B cell (primary cell): ENCODE data around the gene GTPBP6. TPM values are rescaled to one million over a fixed set of nuclear protein-coding genes. Genes with fewer than 3 reads are reported as not detected.

Experiments used
- ATAC-seq: fragments of 200-7000 bp; cut with Tn5 transposase; one replicate; pipeline ENCODE4 v1.10.0; 2021; ENCODE audit warnings: low read depth, mild to moderate bottlenecking, moderate number of reproducible peaks, moderate library complexity
- CTCF ChIA-PET: fragments of 350-600 bp; sonication (Branson Sonifier 250); formaldehyde crosslinking; loops from one replicate; lab custom pipeline; 2021; ENCODE audit warnings: antibody characterized with exemption, inconsistent platforms; lab: Charles Lee
- POLR2A ChIA-PET: fragments of 350-600 bp; sonication (Branson Sonifier 250); formaldehyde crosslinking; loops from one replicate; lab custom pipeline; 2021; ENCODE audit warnings: antibody characterized with exemption; lab: Charles Lee
- DNase-seq: peaks from one replicate; pipeline ENCODE4 v3.0.0; 2013
- H2AFZ ChIP-seq: 2 replicates; pipeline ENCODE4 v1.6.1; 2012; ENCODE audit warnings: mild to moderate bottlenecking, low read depth, low read length; ENCODE audit not compliant: insufficient read depth, poor library complexity, severe bottlenecking
- H3K27ac ChIP-seq, 2 donors: 1 replicate in 1 of 2; 2 replicates in 1 of 2; pipeline ENCODE4 v1.5.1; 2012 to 2013; ENCODE audit warnings: low read length in 2 of 2, mild to moderate bottlenecking in 2 of 2, moderate library complexity in 1 of 2
- H3K27me3 ChIP-seq, 4 experiments: fragments of 200-600 bp in 1 of 4; sonication (generic) in 1 of 4; replicated peaks in 1 of 4; 1 replicate in 2 of 4; 2 replicates in 2 of 4; pipeline versions ENCODE4 v1.6.1 to v1.7.0; 2013 to 2016; ENCODE audit warnings: low read length in 3 of 4, mild to moderate bottlenecking in 2 of 4, mixed read lengths in 1 of 4, moderate library complexity in 1 of 4; ENCODE audit not compliant: insufficient read depth in 4 of 4, control insufficient read depth in 3 of 4; ENCODE audit errors: control extremely low read depth in 1 of 4
- H3K36me3 ChIP-seq, 2 experiments: replicated peaks in 1 of 2; 1 replicate in 1 of 2; 2 replicates in 1 of 2; pipeline versions ENCODE4 v1.6.1 to v1.7.1; 2013; ENCODE audit warnings: low read length in 1 of 2; ENCODE audit not compliant: insufficient read depth in 2 of 2, control insufficient read depth in 1 of 2; ENCODE audit errors: control extremely low read depth in 1 of 2, extremely low read depth in 1 of 2
- H3K4me1 ChIP-seq, 2 donors: fragments of 200-600 bp in 1 of 2; sonication (generic) in 1 of 2; 1 replicate in 1 of 2; 2 replicates in 1 of 2; pipeline versions ENCODE4 v1.5.1 to v1.6.1; 2013 to 2017; ENCODE audit warnings: low read length in 2 of 2; ENCODE audit not compliant: control insufficient read depth in 2 of 2, insufficient read depth in 2 of 2
- H3K4me2 ChIP-seq: replicated peaks from 2 replicates; pipeline ENCODE3; 2012; ENCODE audit warnings: mild to moderate bottlenecking, low read depth, low read length; ENCODE audit not compliant: poor library complexity, severe bottlenecking
- H3K4me3 ChIP-seq, 5 experiments: fragments of 200-600 bp in 1 of 5; sonication (generic) in 1 of 5; 1 replicate in 3 of 5; 2 replicates in 2 of 5; pipeline versions ENCODE4 v1.5.1 to v1.7.0; 2011 to 2016; ENCODE audit warnings: low read length in 4 of 5, mild to moderate bottlenecking in 4 of 5, low read depth in 2 of 5, control low read depth in 1 of 5, moderate library complexity in 1 of 5; ENCODE audit not compliant: insufficient read depth in 1 of 5; ENCODE audit errors: control extremely low read depth in 1 of 5, extremely low read depth in 1 of 5
- H3K79me2 ChIP-seq: fragments of 200-600 bp; sonication (generic); one replicate; pipeline ENCODE4 v1.6.0; 2016; ENCODE audit warnings: low read length; ENCODE audit not compliant: control insufficient read depth, insufficient read depth
- H3K9ac ChIP-seq: fragments of 200-600 bp; sonication (generic); 2 replicates; pipeline ENCODE4 v1.6.1; 2017; ENCODE audit warnings: mild to moderate bottlenecking, low read length, moderate library complexity
- H3K9me3 ChIP-seq, 3 donors: one replicate each; pipeline versions ENCODE4 v1.6.1 to v1.7.1; 2013; ENCODE audit warnings: low read length in 2 of 3; ENCODE audit not compliant: control insufficient read depth in 2 of 3, insufficient read depth in 1 of 3; ENCODE audit errors: control extremely low read depth in 1 of 3
- H4K20me1 ChIP-seq: 2 replicates; pipeline ENCODE4 v1.6.0; 2012; ENCODE audit warnings: mild to moderate bottlenecking, low read length; ENCODE audit not compliant: insufficient read depth, control insufficient read depth, poor library complexity, severe bottlenecking
- H3K27ac Mint-ChIP-seq: one replicate; pipeline ENCODE4 v1.8.0; 2021; ENCODE audit warnings: mixed read lengths
- H3K27me3 Mint-ChIP-seq: one replicate; pipeline ENCODE4 v1.8.0; 2021; ENCODE audit warnings: mixed read lengths
- H3K4me1 Mint-ChIP-seq: one replicate; pipeline ENCODE4 v1.8.0; 2021; ENCODE audit warnings: mixed read lengths
- H3K4me3 Mint-ChIP-seq: one replicate; pipeline ENCODE4 v1.8.0; 2021; ENCODE audit warnings: mixed read lengths
- H3K9me3 Mint-ChIP-seq: one replicate; pipeline ENCODE4 v1.8.0; 2022; ENCODE audit warnings: mixed read lengths; ENCODE audit not compliant: insufficient read depth
- EZH2 ChIP-seq: IDR thresholded peaks from 2 replicates; pipeline ENCODE4 v1.6.1; 2012; ENCODE audit warnings: borderline replicate concordance, low read depth, mild to moderate bottlenecking, moderate library complexity, low read length; ENCODE audit not compliant: insufficient read depth, poor library complexity, severe bottlenecking
- WGBS: methylation state at CpG from one replicate; pipeline ENCODE4 v1.1.5; 2013; ENCODE audit warnings: missing lambda C conversion rate; ENCODE audit not compliant: insufficient coverage; 5-methylcytosine and 5-hydroxymethylcytosine counted together
- intact Hi-C: fragments of 100-400 bp; cut with micrococcal nuclease; formaldehyde crosslinking; loops from one replicate; pipeline ENCODE4 v1.10.0; 2022
- polyA plus RNA-seq: library from polyadenylated mRNA; depleted of rRNA; stranded (reverse); fragments of >200 nt; gene quantifications from 2 replicates; pipeline ENCODE4 v1.2.3, GENCODE V29; 2012
- total RNA-seq, 2 donors: library from RNA; stranded (reverse); fragments of 120-200 nt in 1 of 2; gene quantifications; 1 replicate in 1 of 2; 2 replicates in 1 of 2; pipeline versions ENCODE4 v1.2.3 to v1.2.4, GENCODE V29; 2013 to 2022
- TF ChIP-seq, protein P1 (sequence below): fragments of 200-600 bp; IDR thresholded peaks from one replicate; pipeline ENCODE4 v1.8.0; 2022; ENCODE audit warnings: antibody characterized with exemption, mild to moderate bottlenecking

Gene GTPBP6
- total and polyA plus RNA-seq, 2 donors (not counting 1 experiment from before 2014, with no cell fraction given) = 72.9 to 82.9 TPM

DNA sequence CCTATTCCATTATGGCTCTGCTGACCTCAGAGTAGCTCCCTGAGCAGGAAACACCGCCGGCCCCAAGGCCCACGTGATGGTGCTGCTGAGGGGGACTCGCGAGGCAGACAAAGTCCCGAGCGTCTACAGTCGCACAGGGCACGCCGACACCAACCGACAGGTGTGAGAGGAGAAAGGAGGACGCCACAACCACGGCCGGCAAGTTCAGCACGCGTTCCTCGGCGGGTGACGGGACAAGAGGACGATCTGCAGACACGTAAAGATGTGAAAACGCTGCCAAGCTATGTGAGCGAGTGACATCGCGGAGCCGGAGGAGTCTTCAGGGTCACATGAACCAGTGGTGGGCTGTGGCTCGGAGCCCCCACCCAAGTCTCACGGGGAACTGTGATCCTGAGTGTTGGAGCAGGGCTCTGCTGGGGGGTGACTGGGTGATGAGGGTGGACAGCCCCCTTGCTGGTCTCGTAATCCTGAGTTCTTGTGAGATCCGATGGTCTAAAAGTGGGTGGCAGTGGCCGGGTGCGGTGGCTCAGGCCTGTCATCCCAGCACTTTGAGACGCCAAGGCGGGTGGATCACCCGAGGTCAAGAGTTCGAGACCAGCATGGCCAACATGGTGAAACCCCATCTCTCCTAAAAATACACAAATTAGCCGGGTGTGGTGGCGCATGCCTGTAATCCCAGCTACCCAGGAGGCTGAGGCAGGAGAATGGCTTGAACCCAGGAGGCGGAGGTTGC, 34.2 kb upstream of the GTPBP6 start:
- peaks cover 13% of the 10 kb centered on the region for H3K79me2 ChIP-seq
- H3K4me1 ChIP-seq = peaks cover 0 to 4% of the 10 kb centered on the region in 2 donors
- DNase-seq (no peak), ATAC-seq (no peak)
- H3K4me2 ChIP-seq = no peak overlapping the region
- H3K36me3 ChIP-seq = peaks cover 0 to 6% of the 10 kb centered on the region in 2 experiments
- peaks cover 0 to 9% (median 0%) of the 10 kb centered on the region in 3 donors for H3K9me3 ChIP-seq
- 94% methylated on average over 36 of the region's 39 CpGs for WGBS
- H3K4me3 ChIP-seq = no peak overlapping the region
- no peak for TF ChIP-seq EZH2
- ChIA-PET CTCF (no interaction called here), POLR2A (no interaction called here)
- Mint-ChIP-seq H3K4me3 (no peak overlapping the region), H3K27me3 (no peaks in the 10 kb centered on the region), H3K27ac (no peak overlapping the region), H3K9me3 (no peaks in the 10 kb centered on the region), H3K4me1 (peaks cover 4% of the 10 kb centered on the region)
- no peak overlapping the region for H2AFZ ChIP-seq
- no peak overlapping the region for H3K27ac ChIP-seq
- H3K9ac ChIP-seq = no peak overlapping the region
- no peaks in the 10 kb centered on the region for H4K20me1 ChIP-seq
- intact Hi-C loops = no loop called here
- no peaks in the 10 kb centered on the region for H3K27me3 ChIP-seq

DNA sequence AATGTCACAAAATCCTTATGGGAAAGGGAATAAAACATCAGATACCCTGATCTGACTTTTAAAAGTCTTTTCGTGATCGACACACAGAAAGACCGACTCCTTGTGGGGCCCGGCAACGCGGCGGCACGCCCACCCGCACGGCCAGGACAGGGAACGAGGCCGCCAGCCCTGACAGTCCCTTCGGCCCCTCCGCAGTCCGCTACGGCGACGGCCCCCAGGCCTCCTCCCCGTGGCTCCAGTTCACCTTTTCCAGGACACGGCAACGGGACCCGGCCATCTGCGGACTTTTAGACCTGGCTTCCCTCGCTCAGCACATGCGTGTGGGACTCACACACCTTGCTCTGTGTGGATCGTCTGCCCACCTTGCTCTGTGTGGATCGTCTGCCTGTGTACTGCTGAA, 33.6 kb upstream of the GTPBP6 start:
- Histone ChIP-seq H3K9me3 (peaks cover 0 to 10% (median 0%) of the 10 kb centered on the region in 3 donors), H3K36me3 (peaks cover 0 to 3% of the 10 kb centered on the region in 2 experiments), H3K4me3 (no peak overlapping the region), H4K20me1 (no peaks in the 10 kb centered on the region), H3K79me2 (peaks cover 13% of the 10 kb centered on the region), H3K4me2 (no peak overlapping the region), H2AFZ (no peak overlapping the region), H3K9ac (no peak overlapping the region), H3K27ac (no peak overlapping the region), H3K27me3 (no peaks in the 10 kb centered on the region), H3K4me1 (peaks cover 0 to 4% of the 10 kb centered on the region in 2 donors)
- no peaks in the 10 kb centered on the region for H3K27me3 Mint-ChIP-seq
- H3K4me3 Mint-ChIP-seq = no peak overlapping the region
- ATAC-seq (no peak), DNase-seq (no peak)
- POLR2A ChIA-PET = no interaction called here
- H3K4me1 Mint-ChIP-seq = peaks cover 4% of the 10 kb centered on the region
- WGBS = 98% methylated on average over 27 of the region's 27 CpGs
- CTCF ChIA-PET = no interaction called here
- TF ChIP-seq EZH2 = no peak
- TF ChIP-seq, protein P1, sequence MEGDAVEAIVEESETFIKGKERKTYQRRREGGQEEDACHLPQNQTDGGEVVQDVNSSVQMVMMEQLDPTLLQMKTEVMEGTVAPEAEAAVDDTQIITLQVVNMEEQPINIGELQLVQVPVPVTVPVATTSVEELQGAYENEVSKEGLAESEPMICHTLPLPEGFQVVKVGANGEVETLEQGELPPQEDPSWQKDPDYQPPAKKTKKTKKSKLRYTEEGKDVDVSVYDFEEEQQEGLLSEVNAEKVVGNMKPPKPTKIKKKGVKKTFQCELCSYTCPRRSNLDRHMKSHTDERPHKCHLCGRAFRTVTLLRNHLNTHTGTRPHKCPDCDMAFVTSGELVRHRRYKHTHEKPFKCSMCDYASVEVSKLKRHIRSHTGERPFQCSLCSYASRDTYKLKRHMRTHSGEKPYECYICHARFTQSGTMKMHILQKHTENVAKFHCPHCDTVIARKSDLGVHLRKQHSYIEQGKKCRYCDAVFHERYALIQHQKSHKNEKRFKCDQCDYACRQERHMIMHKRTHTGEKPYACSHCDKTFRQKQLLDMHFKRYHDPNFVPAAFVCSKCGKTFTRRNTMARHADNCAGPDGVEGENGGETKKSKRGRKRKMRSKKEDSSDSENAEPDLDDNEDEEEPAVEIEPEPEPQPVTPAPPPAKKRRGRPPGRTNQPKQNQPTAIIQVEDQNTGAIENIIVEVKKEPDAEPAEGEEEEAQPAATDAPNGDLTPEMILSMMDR = no peak
- H3K9me3 Mint-ChIP-seq = no peaks in the 10 kb centered on the region
- intact Hi-C loops = no loop called here
- no peak overlapping the region for H3K27ac Mint-ChIP-seq
